HG03460 (cell line): ENCODE results near the gene KCNB1.

Experiments
- ATAC-seq: cut with Tn5 transposase; IDR thresholded peaks from one replicate; pipeline ENCODE4 v1.9.1; 2021; ENCODE audit not compliant: unreplicated experiment

The KCNB1 gene

GRCh38 chr20:49501917-49502316 is 19.4 kb upstream of the KCNB1 start:
- ATAC-seq = no peak

GRCh38 chr20:49497398-49497669 is 14.9 kb upstream of the KCNB1 start:
- no peak for ATAC-seq

- ATAC-seq = no peak
Observed at GRCh38 chr20:49496553-49497397, 14.3 kb upstream of the KCNB1 start.

- no peak for ATAC-seq
Observed at GRCh38 chr20:49496043-49496442, 13.6 kb upstream of the KCNB1 start.

GRCh38 chr20:49490689-49491088 is 8.2 kb upstream of the KCNB1 start:
- no peak for ATAC-seq

- no peak for ATAC-seq
Observed at GRCh38 chr20:49489688-49490087, 7.2 kb upstream of the KCNB1 start.

- ATAC-seq = no peak
Observed at GRCh38 chr20:49486064-49486463, 3.6 kb upstream of the KCNB1 start.

- ATAC-seq = no peak
Observed at GRCh38 chr20:49485563-49485962, 3.1 kb upstream of the KCNB1 start.

GRCh38 chr20:49484180-49485140 is 2.0 kb upstream of the KCNB1 start:
- no peak for ATAC-seq

GRCh38 chr20:49483696-49484123 is 1.2 kb upstream of the KCNB1 start:
- ATAC-seq = no peak

- no peak for ATAC-seq
Observed at GRCh38 chr20:49483018-49483695, 689 bp upstream of the KCNB1 start.

GRCh38 chr20:49482173-49482572 is 295 bp downstream of the KCNB1 start:
- no peak for ATAC-seq

- no peak for ATAC-seq
Observed at GRCh38 chr20:49481116-49481515, 1.4 kb downstream of the KCNB1 start.

GRCh38 chr20:49480236-49480635 is 2.2 kb downstream of the KCNB1 start:
- ATAC-seq = no peak

- no peak for ATAC-seq
Observed at GRCh38 chr20:49479785-49480184, 2.7 kb downstream of the KCNB1 start.

- ATAC-seq = no peak
Observed at GRCh38 chr20:49478754-49479689, 3.4 kb downstream of the KCNB1 start.

GRCh38 chr20:49478266-49478665 is 4.2 kb downstream of the KCNB1 start:
- ATAC-seq = no peak

- ATAC-seq = no peak
Observed at GRCh38 chr20:49477200-49477599, 5.3 kb downstream of the KCNB1 start.

- no peak for ATAC-seq
Observed at GRCh38 chr20:49476016-49476355, 6.5 kb downstream of the KCNB1 start.

- ATAC-seq = no peak
Observed at GRCh38 chr20:49475292-49476015, 7.0 kb downstream of the KCNB1 start.
